ENCODE results near the gene DCUN1D3.
"Not testable (repeated sequence)": the region's sequence is repeated elsewhere in the genome, so short reads cannot be mapped to it uniquely, and the experiment has no call there.

The DCUN1D3 gene

GRCh38 chr16:20887207-20887606 lies 13.0 kb downstream of the DCUN1D3 start:
- DNase-seq (ENCODE audit: low spot score) = no peak

DNA sequence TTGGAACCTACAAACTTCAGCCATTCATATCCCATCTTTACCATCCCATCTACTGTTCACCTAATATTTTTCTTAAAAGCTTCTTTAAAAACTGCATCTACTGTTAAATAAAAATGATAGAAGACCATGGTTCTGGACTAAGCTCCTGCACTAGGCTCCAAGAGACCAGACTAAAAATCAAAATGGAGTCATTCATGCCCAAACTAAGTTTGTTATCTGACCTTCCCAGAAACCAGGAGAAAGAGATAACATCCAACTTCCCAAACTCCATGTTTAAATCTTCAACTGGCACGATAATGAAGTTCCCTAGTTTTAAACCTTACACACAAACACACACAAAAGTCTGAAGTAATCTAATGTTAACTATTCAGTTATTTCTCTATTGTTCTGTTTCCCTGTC lies 13.8 kb downstream of the DCUN1D3 start:
- DNase-seq (ENCODE audit: low spot score) = no peak

- peak; percentile 39 for DNase-seq (ENCODE audit: low spot score)
These were observed 16.0 kb downstream of the DCUN1D3 start for GRCh38 chr16:20884240-20884556.

DNA sequence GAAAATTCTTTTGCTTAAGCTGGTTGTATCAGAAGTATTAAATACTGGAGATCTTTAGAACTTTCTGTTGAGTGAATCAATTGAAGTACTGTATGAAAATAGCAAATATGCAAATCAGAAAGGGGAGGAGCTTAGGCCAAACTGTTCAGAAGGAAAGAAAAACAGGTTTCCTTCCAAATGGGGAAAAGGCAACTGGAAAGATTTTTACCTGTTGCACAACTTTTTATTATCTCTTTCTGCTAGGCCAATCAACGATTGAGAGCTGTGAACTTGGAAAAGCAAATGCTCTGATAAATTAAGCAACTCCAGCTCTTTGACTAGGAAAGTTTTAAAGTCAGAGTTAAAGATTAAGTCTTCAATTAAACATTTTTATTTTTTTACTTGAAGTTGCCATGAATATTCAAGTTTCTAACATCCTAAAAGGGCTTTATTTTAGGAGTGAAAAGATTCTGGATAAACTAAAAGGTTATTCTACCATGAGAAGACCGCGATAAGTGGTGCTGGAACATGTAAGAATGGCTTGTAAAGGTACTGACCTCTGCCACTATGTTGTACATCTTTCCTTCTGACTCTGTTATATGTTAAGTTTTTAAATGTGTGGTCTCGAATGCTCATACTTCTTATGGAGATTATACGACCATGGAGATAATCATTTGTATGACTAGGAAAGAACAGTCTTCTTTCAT lies 16.5 kb downstream of the DCUN1D3 start:
- no peak for DNase-seq (ENCODE audit: low spot score)

- DNase-seq (ENCODE audit: low spot score) = no peak
These were observed 18.7 kb downstream of the DCUN1D3 start for GRCh38 chr16:20881503-20881878.

DNA sequence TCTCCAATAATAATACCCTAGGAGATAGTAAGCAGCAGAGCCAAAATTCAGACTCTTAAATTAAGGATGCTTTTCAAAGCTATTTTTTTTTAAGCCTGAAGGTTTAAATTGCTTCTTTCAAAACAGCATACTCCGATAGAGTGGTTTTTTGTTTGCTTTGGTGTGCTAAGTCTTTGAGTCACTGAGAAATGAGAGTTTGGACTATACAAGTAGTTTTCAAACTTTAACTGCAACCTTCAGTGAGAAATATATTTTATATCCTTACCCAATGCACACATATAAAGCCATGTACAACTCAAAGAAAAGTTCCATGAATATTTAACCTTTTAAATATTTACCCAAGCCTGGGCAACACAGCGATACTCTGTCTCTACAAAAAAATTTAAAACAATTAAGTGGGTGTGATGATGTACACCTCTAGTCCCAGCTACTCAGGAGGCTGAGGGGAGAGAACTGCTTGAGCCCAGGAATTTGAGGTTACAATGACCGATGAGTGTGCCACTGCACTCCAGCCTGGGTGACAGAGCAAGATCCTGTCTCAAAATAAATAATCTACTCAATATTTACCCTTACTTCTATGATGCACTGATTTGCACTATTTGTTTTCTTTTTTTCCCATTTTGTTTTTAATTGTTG lies 19.2 kb downstream of the DCUN1D3 start:
- DNase-seq (ENCODE audit: low spot score) = no peak

GRCh38 chr16:20879175-20880040 lies 20.8 kb downstream of the DCUN1D3 start:
- DNase-seq (ENCODE audit: low spot score) = peak; percentile 33

GRCh38 chr16:20878682-20879147 lies 21.4 kb downstream of the DCUN1D3 start:
- DNase-seq (ENCODE audit: low spot score) = no peak

DNA sequence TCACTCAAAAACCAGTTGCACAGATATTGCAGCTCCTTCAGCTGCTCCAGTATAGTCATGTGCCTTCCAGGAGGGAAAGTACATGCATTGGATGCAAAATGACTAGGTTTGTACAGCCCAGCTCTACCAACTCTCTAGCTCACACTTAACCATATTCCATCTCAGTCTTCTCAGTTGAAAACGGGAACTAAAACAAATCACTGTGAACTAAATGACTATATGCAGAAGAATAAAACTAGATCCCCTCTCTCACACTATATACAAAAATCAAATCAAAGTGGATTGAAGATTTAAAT lies 24.9 kb downstream of the DCUN1D3 start:
- no peak for DNase-seq (ENCODE audit: low spot score)

GRCh38 chr16:20874088-20874581 lies 26.0 kb downstream of the DCUN1D3 start:
- DNase-seq (ENCODE audit: low spot score) = no peak

DNA sequence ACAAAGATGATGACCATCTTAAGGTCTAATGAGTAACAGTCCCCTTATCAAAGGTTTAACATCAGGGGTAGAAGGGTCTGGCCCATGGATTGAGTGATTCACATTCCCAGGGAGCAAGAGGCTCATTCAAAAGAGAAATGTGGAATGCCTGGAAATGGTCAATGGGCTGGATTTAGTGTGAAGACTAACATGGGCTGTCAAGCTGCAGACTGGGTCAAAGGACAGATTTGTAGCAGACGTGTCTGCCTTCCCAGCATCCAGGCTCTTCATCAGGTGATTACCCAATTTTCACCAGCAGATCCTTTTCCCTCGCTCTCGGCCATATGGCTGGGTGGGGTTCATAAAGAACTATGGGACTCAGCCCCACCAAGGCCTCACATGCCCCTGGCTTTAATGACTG lies 26.8 kb downstream of the DCUN1D3 start:
- DNase-seq (ENCODE audit: low spot score) = no peak

DNA sequence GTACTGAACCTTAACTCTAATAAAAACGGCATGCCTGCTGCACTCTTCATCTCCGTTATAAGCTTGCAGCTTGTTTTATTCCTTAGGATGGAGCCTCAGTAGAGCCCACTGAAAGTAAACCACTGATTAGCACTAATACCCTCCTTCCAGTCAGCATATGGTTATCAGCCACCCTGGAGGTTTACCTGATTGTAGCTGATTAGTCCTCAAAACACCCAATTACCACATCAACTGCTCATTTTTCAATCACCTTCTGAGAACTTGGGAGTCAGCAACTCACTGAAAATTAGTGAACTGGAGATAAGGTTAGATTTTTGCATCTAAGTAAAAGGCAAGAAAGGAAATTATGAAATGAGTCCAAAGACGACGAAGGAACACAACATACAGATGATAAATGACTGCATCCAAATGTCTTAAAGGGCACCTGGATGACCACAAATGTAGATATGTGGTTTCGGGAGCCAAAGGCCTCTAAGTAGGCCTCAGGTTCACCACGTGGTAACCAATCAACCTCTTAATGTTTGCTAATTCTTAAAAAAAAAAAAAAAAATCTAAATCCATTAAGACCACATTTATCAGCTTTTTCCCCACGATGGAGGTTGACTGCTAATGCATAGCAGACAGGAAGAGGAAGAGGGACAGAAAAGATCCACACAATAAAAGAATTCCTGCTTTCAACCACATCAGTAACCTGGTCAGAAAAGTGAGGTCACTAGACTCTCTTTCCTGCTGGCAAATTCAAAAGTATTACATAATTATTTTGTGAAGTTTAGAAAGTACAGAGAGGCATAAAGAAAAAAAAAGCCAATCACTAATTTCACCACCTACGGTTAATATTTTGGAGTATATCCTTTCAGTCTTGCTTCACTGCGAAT lies 28.0 kb downstream of the DCUN1D3 start:
- no peak for DNase-seq (ENCODE audit: low spot score)

GRCh38 chr16:20871258-20871657 lies 28.9 kb downstream of the DCUN1D3 start:
- DNase-seq (ENCODE audit: low spot score) = no peak

GRCh38 chr16:20870122-20870820 lies 29.9 kb downstream of the DCUN1D3 start:
- DNase-seq (ENCODE audit: low spot score) = no peak

DNA sequence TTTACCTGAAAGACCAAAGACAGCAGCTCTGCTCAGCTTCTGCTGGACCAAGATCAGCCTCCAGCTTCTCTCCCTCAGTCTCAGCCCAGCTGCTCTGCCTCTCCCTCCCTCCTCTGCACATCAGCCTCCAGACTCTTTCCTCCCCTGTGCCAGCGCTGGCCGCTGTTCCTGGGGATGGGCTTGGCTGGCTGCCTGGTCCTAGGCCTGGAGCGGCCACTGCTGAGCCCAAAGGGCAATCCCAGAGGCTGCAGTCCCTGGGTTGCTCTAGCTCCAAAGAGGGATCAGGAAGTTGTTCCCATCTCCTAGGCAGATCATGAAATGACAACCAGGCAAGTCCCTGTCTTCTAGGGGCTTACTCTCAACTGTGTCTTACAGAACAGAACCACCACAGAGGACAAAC lies 31.3 kb downstream of the DCUN1D3 start:
- DNase-seq (ENCODE audit: low spot score) = peak; percentile 76

DNA sequence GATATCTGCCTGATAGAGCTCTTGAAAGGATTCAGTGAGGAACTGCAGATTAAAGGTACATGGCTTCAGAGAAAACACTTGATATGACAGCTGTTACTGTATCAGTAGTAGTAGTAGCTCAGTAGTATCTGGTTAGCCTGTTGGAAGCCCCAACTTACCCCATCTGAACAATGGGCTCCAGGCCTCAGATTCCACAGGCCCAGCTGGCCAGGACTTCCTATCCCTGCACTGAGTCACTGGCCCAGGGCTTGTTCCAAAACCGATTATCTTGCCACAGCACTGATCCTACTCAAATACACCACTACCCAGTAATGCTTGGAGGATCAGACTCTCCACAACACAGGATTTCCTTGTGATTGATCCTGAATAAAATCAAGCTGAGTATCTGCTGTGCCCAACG lies 32.6 kb downstream of the DCUN1D3 start:
- DNase-seq (ENCODE audit: low spot score) = peak; percentile 26

DNA sequence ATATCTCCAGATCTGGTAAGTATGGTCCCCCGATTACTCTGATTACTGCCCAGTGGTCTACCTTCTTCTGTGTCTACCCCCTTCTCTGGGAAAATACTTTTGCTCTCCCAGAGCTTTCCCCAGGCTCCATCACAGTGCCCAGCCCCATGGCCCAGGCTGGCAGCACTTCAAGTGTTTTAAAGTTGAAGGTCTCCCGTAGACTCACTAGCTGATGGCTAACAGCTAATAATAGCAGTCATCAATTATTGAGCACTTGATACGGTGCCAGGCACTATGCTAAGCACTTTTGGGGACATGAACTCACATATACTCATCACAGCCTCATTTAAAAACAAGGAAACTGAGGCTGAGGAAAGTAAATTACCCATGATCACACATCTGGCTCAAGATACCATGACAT lies 33.4 kb downstream of the DCUN1D3 start:
- no peak for DNase-seq (ENCODE audit: low spot score)

- DNase-seq (ENCODE audit: low spot score) = peak; percentile 65
These were observed 33.9 kb downstream of the DCUN1D3 start for GRCh38 chr16:20866145-20866772.

- no peak for DNase-seq (ENCODE audit: low spot score)
These were observed 34.6 kb downstream of the DCUN1D3 start for GRCh38 chr16:20865420-20866131.

- not testable (repeated sequence) for DNase-seq (ENCODE audit: low spot score)
These were observed 35.8 kb downstream of the DCUN1D3 start for GRCh38 chr16:20864376-20864775.
